Cardiac fibroblast (primary cell): ENCODE data around the gene BIRC6.
A peak's percentile ranks its signal among the peaks of the same experiment; 100 is the strongest.

Experiments
- DNase-seq, 2 donors: peaks; one replicate each; pipeline versions ENCODE4 v3.0.0 to v3.0.0-alpha.2; 2010; ENCODE audit warnings: low read depth in 2 of 2
- H3K4me3 ChIP-seq, 2 donors: replicated peaks in 1 of 2; 1 replicate in 1 of 2; 2 replicates in 1 of 2; pipeline ENCODE4 v1.5.1; 2011; ENCODE audit warnings: low read depth in 2 of 2, low read length in 2 of 2, mild to moderate bottlenecking in 2 of 2, moderate library complexity in 1 of 2
- CTCF ChIP-seq: IDR thresholded peaks from one replicate; pipeline ENCODE4 v1.5.1; 2011; ENCODE audit warnings: low read depth, mild to moderate bottlenecking, low read length, inconsistent platforms

Gene BIRC6

GRCh38 chr2:32559136-32559535 is 202.3 kb downstream of the BIRC6 start:
- DNase-seq = peak; percentile 41 to 77
- no peak for TF ChIP-seq CTCF
- H3K4me3 ChIP-seq = no peak overlapping the region

- DNase-seq = no peak
- TF ChIP-seq CTCF = no peak
- H3K4me3 ChIP-seq = no peak overlapping the region
Observed at GRCh38 chr2:32562906-32563305, 206.1 kb downstream of the BIRC6 start.

GRCh38 chr2:32564417-32565035 is 207.7 kb downstream of the BIRC6 start:
- no peak overlapping the region for H3K4me3 ChIP-seq
- TF ChIP-seq CTCF = no peak
- DNase-seq = no peak

DNA sequence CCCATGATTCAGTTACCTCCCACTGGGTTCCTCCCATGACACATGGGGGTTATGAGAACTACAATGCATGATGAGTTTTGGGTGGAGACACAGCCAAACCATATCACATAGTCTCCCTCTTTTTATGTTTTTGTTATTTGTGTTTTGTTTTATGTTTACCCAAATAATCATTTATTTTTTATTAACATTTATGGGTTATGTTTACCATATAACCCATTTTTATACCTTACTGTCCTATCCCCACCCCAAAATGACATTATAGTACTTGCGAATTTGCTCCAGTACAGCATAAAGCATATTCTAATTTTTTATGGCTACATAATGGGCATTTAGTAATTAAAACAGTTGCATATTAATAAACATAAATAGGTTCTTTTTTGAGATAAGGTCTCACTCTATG is 209.1 kb downstream of the BIRC6 start:
- H3K4me3 ChIP-seq = no peak overlapping the region
- no peak for DNase-seq
- TF ChIP-seq CTCF = no peak

DNA sequence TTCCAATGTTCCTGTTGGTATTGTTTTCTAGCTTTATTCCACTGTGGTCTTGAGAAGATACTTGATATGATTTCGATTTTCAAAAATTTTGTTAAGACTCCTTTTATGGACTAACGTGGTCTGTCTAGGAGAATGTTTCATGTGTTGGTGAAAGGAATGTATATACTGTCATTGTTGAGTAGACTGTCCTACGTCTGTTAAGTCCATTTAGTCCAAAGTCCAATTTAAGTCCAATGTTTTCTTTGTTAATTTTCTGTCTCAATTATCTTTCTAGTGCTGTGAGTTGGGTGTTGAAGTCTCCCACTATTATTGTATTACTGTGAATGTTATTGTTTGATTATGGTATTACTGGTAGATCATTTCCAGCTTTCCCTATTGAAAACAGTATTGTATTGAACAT is 215.2 kb downstream of the BIRC6 start:
- TF ChIP-seq CTCF = no peak
- no peak for DNase-seq
- no peak overlapping the region for H3K4me3 ChIP-seq

DNA sequence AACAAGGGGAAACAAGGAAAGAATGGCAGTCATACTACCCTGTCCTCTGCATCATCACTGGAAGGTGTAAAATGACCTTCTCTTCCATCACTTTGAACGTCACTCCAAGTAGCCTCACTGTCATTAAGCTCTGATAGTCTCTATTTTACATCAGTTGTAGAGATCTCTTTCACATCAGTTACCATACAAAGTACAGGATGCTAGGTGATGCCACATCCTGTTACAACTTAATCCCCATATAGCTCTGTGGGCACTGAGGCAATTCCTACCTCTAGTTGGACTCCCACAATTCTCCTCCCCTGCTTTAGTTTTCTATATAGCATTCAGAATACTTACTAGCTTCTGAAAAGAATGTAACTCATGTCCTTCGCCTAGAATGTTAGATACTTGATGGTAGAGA is 215.9 kb downstream of the BIRC6 start:
- DNase-seq = no peak
- no peak for TF ChIP-seq CTCF
- no peak overlapping the region for H3K4me3 ChIP-seq
